ENCODE measurements around the gene COL13A1.

Gene COL13A1

GRCh38 chr10:69960988-69961880 lies 159.5 kb downstream of the COL13A1 start:
- in situ Hi-C loops (cut with HindIII; ENCODE audit: low pct_unique_long_range_greater_than_20kb, low sequenced_read_pairs) = no loop called here
- DNase-seq (ENCODE audit: low read depth in 1 of 2, low spot score in 1 of 2) = no peak
- no peak for TF ChIP-seq JUND (IDR thresholded peaks at IDR 0.05; ENCODE audit: low read depth)

DNA sequence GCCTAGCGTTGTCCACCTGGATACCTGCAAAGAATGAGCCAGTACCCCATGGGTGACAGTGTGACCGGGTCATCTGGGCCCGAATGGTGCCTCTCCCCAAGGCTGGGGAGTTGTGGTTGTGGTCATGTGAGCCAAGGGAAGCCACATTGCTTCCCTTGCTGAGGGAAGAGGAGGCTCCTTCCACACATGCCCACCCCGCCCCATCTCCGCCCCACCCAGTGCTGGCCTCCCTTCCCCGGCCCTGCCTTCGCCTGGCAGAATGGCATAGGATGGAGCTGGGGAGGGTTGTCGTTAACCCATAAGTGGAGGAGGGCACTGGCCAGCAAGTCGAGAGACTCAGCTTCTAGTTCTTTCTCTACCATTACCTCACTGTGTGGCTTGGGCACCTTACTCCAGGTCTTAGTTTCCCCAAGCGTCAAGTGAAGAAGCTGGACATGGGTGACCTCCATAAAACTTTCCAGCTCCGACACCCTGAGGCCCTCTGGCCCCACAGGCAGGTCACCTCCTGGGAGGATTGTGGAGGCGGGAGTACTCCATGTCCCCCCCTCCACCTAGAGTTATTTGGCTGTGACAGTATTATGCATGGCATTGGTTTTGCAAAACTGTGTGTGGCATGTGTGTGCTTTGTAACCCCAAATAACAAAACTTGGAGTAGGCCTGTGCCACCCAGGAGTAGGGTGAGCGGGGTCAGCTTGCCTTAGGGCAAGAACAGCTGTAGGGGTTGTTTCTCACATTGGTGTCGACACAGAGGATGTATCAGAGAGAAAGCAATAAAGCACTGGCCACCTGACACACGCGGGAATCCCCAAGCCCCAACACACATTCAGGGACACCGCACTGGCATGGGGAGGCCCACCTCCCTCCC lies 160.4 kb downstream of the COL13A1 start:
- TF ChIP-seq JUND (IDR thresholded peaks at IDR 0.05; ENCODE audit: low read depth) = no peak
- in situ Hi-C loops (cut with HindIII; ENCODE audit: low pct_unique_long_range_greater_than_20kb, low sequenced_read_pairs) = no loop called here

DNA sequence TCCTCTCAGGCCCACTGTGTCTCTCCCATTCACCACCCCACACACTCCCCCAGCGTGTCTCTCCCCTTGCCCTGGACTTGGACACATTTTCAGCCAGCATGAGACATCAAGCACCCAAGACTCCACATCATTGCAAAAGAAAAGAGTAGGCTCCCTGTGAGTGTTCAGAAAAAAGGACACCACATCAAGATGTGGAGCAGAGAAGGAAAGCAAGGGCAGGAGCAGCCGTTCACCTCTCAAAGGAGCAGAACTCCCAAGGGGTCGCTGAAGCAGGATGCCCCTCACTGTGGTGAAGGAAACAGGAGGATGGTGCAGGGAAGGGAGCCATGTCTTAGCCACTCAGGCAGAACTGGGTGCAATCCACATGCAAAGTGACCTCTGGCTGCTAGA lies 161.0 kb downstream of the COL13A1 start:
- in situ Hi-C loops (cut with HindIII; ENCODE audit: low pct_unique_long_range_greater_than_20kb, low sequenced_read_pairs) = no loop called here
- TF ChIP-seq JUND (IDR thresholded peaks at IDR 0.05; ENCODE audit: low read depth) = no peak
- DNase-seq (ENCODE audit: low read depth in 1 of 2, low spot score in 1 of 2) = no peak

More for the DNA sequence above, 160.4 kb downstream of the COL13A1 start:
- DNase-seq (ENCODE audit: low read depth in 1 of 2, low spot score in 1 of 2) = no peak

GRCh38 chr10:69963178-69963834 lies 161.6 kb downstream of the COL13A1 start:
- in situ Hi-C loops (cut with HindIII; ENCODE audit: low pct_unique_long_range_greater_than_20kb, low sequenced_read_pairs) = no loop called here
- no peak for TF ChIP-seq JUND (IDR thresholded peaks at IDR 0.05; ENCODE audit: low read depth)
- no peak for DNase-seq (ENCODE audit: low read depth in 1 of 2, low spot score in 1 of 2)

GRCh38 chr10:69963835-69964710 lies 162.4 kb downstream of the COL13A1 start:
- DNase-seq (ENCODE audit: low read depth in 1 of 2, low spot score in 1 of 2) = no peak
- TF ChIP-seq JUND (IDR thresholded peaks at IDR 0.05; ENCODE audit: low read depth) = no peak
- in situ Hi-C loops (cut with HindIII; ENCODE audit: low pct_unique_long_range_greater_than_20kb, low sequenced_read_pairs) = no loop called here

- no peak for DNase-seq (ENCODE audit: low read depth in 1 of 2, low spot score in 1 of 2)
- TF ChIP-seq JUND (IDR thresholded peaks at IDR 0.05; ENCODE audit: low read depth) = no peak
- in situ Hi-C loops (cut with HindIII; ENCODE audit: low pct_unique_long_range_greater_than_20kb, low sequenced_read_pairs) = no loop called here
Observed at GRCh38 chr10:69965086-69965485, 163.4 kb downstream of the COL13A1 start.

DNA sequence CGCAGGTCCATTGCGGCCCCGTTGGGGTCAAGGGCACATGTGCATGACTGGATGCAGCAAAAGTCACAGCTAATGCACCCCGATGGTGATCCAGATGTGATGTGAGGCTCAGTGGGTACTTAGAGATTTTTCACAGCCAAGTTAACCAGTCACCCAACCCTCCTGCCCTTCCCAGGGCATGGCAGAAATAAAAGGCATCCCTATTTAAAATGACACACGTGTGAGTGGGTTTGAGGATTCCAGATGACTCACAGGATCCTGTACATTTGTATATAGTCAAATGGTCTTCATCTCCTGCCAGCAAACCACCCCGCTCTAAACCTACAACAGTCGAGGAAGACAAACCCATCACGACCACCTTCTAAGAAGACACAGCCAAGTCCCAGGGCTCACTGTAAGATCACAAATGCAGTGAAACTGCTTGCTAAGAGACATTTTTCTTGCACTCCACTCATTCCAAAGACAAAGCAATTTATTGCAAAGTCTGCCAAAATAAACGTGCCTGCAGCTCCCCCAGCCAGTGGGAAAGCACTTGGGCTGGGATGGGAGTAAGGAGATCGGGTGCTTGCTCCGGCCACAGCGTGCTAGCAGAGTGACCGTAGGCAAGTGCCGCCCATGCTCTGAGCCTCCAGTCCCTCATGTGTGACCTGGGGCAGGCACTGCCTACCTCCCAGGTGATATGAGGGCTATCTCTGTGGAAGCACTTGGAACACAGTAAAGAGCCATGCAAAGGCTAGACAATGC lies 164.4 kb downstream of the COL13A1 start:
- no peak for TF ChIP-seq JUND (IDR thresholded peaks at IDR 0.05; ENCODE audit: low read depth)
- in situ Hi-C loops (cut with HindIII; ENCODE audit: low pct_unique_long_range_greater_than_20kb, low sequenced_read_pairs) = no loop called here
- DNase-seq (ENCODE audit: low read depth in 1 of 2, low spot score in 1 of 2) = no peak

GRCh38 chr10:69968830-69969229 lies 167.1 kb downstream of the COL13A1 start:
- in situ Hi-C loops (cut with HindIII; ENCODE audit: low pct_unique_long_range_greater_than_20kb, low sequenced_read_pairs) = no loop called here
- no peak for TF ChIP-seq JUND (IDR thresholded peaks at IDR 0.05; ENCODE audit: low read depth)
- DNase-seq (ENCODE audit: low read depth in 1 of 2, low spot score in 1 of 2) = peak; percentile 20 to 77

- in situ Hi-C loops (cut with HindIII; ENCODE audit: low pct_unique_long_range_greater_than_20kb, low sequenced_read_pairs) = no loop called here
- no peak for DNase-seq (ENCODE audit: low read depth in 1 of 2, low spot score in 1 of 2)
- no peak for TF ChIP-seq JUND (IDR thresholded peaks at IDR 0.05; ENCODE audit: low read depth)
Observed at GRCh38 chr10:69969977-69970376, 168.3 kb downstream of the COL13A1 start.

DNA sequence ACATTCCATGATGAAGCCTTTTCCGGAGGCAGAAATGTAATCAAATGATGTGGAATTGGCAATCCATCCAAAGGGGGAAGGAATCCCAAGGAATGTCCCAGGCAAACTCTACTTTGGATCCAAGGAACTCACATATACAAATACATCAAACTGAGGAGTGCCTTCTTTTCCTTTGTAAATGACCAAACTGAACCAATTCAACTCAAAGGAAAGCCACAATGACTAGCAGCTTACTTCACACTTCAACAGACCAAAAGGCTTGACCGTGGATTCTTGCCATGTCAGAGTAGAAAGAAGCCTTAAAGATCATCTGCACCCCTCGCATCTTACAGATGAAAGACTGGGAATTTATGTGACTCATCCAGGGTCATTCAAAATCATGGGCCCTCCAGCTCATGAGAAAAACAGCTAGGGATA lies 171.3 kb downstream of the COL13A1 start:
- in situ Hi-C loops (cut with HindIII; ENCODE audit: low pct_unique_long_range_greater_than_20kb, low sequenced_read_pairs) = no loop called here
- no peak for TF ChIP-seq JUND (IDR thresholded peaks at IDR 0.05; ENCODE audit: low read depth)
- no peak for DNase-seq (ENCODE audit: low read depth in 1 of 2, low spot score in 1 of 2)

DNA sequence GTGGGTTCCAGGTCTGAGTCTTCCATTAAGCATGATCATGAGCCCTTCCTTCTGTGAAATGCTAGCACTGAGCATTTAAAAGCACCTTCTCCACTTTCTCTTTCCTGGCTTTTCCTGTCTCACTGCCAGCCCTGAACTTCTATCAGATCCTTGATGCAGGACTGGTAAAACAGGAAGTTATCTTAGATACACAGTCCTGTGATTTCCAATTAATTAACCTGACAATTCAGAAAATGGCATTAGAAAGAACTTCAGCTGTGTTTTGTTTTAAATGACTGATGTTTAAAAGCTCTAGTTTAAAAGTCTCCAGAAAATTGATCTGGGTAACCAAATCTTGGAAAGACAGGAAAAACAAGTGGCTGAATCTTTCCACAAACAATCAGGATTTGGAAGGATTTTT lies 172.0 kb downstream of the COL13A1 start:
- no peak for TF ChIP-seq JUND (IDR thresholded peaks at IDR 0.05; ENCODE audit: low read depth)
- in situ Hi-C loops (cut with HindIII; ENCODE audit: low pct_unique_long_range_greater_than_20kb, low sequenced_read_pairs) = no loop called here
- no peak for DNase-seq (ENCODE audit: low read depth in 1 of 2, low spot score in 1 of 2)
